Measurements from ENCODE around the gene TUBB. TPM values are rescaled to one million over a fixed set of nuclear protein-coding genes. Genes with fewer than 3 reads are reported as not detected.

TUBB gene
- total and polyA plus RNA-seq, 2 of the 8 experiments (the other 6 are each of a cell fraction or from before 2014, with no cell fraction given) = 1,880 to 3,022 TPM

DNA sequence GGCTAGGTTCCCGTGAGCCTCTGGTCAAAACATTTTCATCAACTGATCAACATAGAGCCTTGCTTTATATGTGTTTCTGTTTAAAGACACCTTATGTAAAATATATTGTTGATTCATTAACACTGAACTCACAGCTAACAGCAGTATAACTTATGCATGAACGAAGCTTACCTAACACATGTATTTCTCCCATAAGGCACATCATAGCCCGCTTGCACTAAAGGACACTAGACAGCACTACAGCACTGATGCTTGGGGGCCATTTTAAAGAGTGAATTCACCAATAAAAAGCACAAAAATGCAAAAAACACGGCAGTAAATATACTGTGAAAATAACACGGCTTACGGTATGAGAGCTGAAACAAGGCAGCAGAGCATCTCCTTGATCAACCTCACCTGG lies 18.4 kb downstream of the TUBB start:
- no peak overlapping the region for H3K23ac ChIP-seq (ENCODE audit: insufficient read length)
- H2BK120ac ChIP-seq (replicated peaks; ENCODE audit: low read depth, low read length) = no peak overlapping the region
- no peak overlapping the region for H2AFZ ChIP-seq (ENCODE audit: low read length)
- DNase-seq (ENCODE audit: low read depth in 1 of 2, low spot score in 2 of 2) (no peak), FAIRE-seq (no peak)
- no peak overlapping the region for H4K8ac ChIP-seq (ENCODE audit: extremely low read depth, insufficient read depth, low read length)
- ChIA-PET CTCF (ENCODE audit: partially characterized antibody) (interaction anchor here (0.6 to 4.8 kb wide), 9 partner anchors 10 to 389 kb away, joined by 3 to 26 read pairs (median 4); no protein-coding TSS in a partner anchor), POLR2A (ENCODE audit: partially characterized antibody) (interaction anchor here (1.0 to 17.3 kb wide), 4 partner anchors 15 to 142 kb away, joined by 3 to 337 read pairs (median 4); partner anchors contain the start of genes MDC1 and TUBB)
- H3K9ac ChIP-seq (replicated peaks in 1 of 4; ENCODE audit: extremely low read depth in 1 of 4, low read depth in 3 of 4, low read length in 3 of 4) = no peak overlapping the region
- H3K4ac ChIP-seq (replicated peaks; ENCODE audit: insufficient read length, low read depth, low read length) = no peak overlapping the region
- no peak overlapping the region for H3K4me2 ChIP-seq (ENCODE audit: insufficient read depth in 1 of 2, low read depth in 2 of 2, low read length in 2 of 2)
- H3K27me3 ChIP-seq (replicated peaks in 1 of 4; ENCODE audit: control insufficient read depth in 3 of 4, extremely low read depth in 1 of 4, insufficient read depth in 3 of 4, low read length in 3 of 4) = no peaks in the 10 kb centered on the region
- H3K18ac ChIP-seq (ENCODE audit: extremely low read depth, low read length) = no peak overlapping the region
- H2AK5ac ChIP-seq (ENCODE audit: low read depth, low read length) = no peak overlapping the region
- H3K79me2 ChIP-seq (ENCODE audit: control insufficient read depth in 1 of 2, insufficient read depth in 2 of 2, low read length in 2 of 2) = peaks cover 0 to 11% of the 10 kb centered on the region in 2 experiments; a peak in 3 of 4 replicates
- no peak overlapping the region for H3K14ac ChIP-seq (ENCODE audit: insufficient read length)
- no peak overlapping the region for H2BK5ac ChIP-seq (ENCODE audit: low read depth, low read length)
- peaks cover 3 to 12% (median 5%) of the 10 kb centered on the region in 4 experiments; a peak in 6 of 7 replicates for H3K4me1 ChIP-seq (replicated peaks in 1 of 4; ENCODE audit: control insufficient read depth in 3 of 4, insufficient read depth in 4 of 4, low read length in 3 of 4)
- H3K56ac ChIP-seq (replicated peaks; ENCODE audit: insufficient read length, low read depth, low read length) = no peak overlapping the region
- no peak overlapping the region for H4K5ac ChIP-seq (ENCODE audit: insufficient read length, low read depth, low read length)
- no peak overlapping the region for H2BK15ac ChIP-seq (ENCODE audit: low read length)
- peaks cover 9% of the 10 kb centered on the region for H3K79me1 ChIP-seq (ENCODE audit: low read depth, low read length)
- no peak overlapping the region for H3K27ac ChIP-seq (ENCODE audit: low read depth, low read length)
- WGBS, 2 experiments (ENCODE audit: extremely low coverage in 1 of 2, insufficient coverage in 1 of 2, insufficient read length in 1 of 2, insufficient replicate concordance in 2 of 2, low coverage in 1 of 2, low lambda C conversion rate in 2 of 2, missing lambda C conversion rate in 1 of 2) = 87% methylated on average over 6 of the region's 6 CpGs; no CpG with 5 or more reads in 1 of the 2 experiments
- H2BK20ac ChIP-seq (ENCODE audit: low read length) = no peak overlapping the region
- peaks cover 15 to 55% (median 35%) of the 10 kb centered on the region in 4 experiments for H3K36me3 ChIP-seq (ENCODE audit: control insufficient read depth in 2 of 4, insufficient read depth in 4 of 4, low read length in 3 of 4)
- H3K4me3 ChIP-seq (ENCODE audit: extremely low read depth in 1 of 4, insufficient read depth in 2 of 4, low read depth in 3 of 4, low read length in 4 of 4) = no peak overlapping the region
- H2BK12ac ChIP-seq (ENCODE audit: low read depth, low read length) = no peak overlapping the region
- H3K9me3 ChIP-seq (ENCODE audit: insufficient read depth in 2 of 2, low read depth in 1 of 2, low read length in 1 of 2) = no peaks in the 10 kb centered on the region
- peaks cover 9% of the 10 kb centered on the region; the same call in 1 of the 2 replicates for H3K23me2 ChIP-seq (ENCODE audit: low read depth, low read length)
- H4K20me1 ChIP-seq (replicated peaks in 1 of 2; ENCODE audit: control insufficient read depth in 1 of 2, insufficient read depth in 2 of 2, low read length in 2 of 2) = peaks cover 3 to 4% of the 10 kb centered on the region in 2 experiments
- no peak overlapping the region for H4K91ac ChIP-seq (replicated peaks; ENCODE audit: insufficient read length, low read length)
- TF ChIP-seq CTBP2 (IDR thresholded peaks at IDR 0.05; ENCODE audit: borderline replicate concordance, insufficient read depth, insufficient read length, low read length) (no peak), YY1 (IDR thresholded peaks at IDR 0.05; ENCODE audit: low read depth, low read length) (no peak), HDAC2 (IDR thresholded peaks at IDR 0.05; ENCODE audit: borderline replicate concordance in 1 of 2, low read depth in 2 of 2, low read length in 2 of 2) (no peak), NANOG (IDR thresholded peaks at IDR 0.05; ENCODE audit: insufficient read depth, low read depth, low read length, poor library complexity, severe bottlenecking) (no peak), KDM1A (IDR thresholded peaks at IDR 0.05; ENCODE audit: borderline replicate concordance, low read length) (no peak), RXRA (IDR thresholded peaks at IDR 0.05; ENCODE audit: insufficient read depth, low read depth, low read length) (no peak), CHD1 (IDR thresholded peaks at IDR 0.05; ENCODE audit: low read depth, low read length) (no peak), KDM5A (IDR thresholded peaks at IDR 0.05; ENCODE audit: low read length) (no peak)
- TF ChIP-seq, protein P1, sequence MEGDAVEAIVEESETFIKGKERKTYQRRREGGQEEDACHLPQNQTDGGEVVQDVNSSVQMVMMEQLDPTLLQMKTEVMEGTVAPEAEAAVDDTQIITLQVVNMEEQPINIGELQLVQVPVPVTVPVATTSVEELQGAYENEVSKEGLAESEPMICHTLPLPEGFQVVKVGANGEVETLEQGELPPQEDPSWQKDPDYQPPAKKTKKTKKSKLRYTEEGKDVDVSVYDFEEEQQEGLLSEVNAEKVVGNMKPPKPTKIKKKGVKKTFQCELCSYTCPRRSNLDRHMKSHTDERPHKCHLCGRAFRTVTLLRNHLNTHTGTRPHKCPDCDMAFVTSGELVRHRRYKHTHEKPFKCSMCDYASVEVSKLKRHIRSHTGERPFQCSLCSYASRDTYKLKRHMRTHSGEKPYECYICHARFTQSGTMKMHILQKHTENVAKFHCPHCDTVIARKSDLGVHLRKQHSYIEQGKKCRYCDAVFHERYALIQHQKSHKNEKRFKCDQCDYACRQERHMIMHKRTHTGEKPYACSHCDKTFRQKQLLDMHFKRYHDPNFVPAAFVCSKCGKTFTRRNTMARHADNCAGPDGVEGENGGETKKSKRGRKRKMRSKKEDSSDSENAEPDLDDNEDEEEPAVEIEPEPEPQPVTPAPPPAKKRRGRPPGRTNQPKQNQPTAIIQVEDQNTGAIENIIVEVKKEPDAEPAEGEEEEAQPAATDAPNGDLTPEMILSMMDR (IDR thresholded peaks at IDR 0.05; ENCODE audit: control extremely low read depth in 1 of 3, insufficient read depth in 1 of 3, low read depth in 1 of 3, low read length in 3 of 3) = no peak
- TF ChIP-seq, protein P2, sequence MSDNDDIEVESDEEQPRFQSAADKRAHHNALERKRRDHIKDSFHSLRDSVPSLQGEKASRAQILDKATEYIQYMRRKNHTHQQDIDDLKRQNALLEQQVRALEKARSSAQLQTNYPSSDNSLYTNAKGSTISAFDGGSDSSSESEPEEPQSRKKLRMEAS (IDR thresholded peaks at IDR 0.05) = no peak
